ENCODE results near the gene TAS2R40.

Gene TAS2R40

GRCh38 chr7:143225047-143225446 is 3.2 kb downstream of the TAS2R40 start:
- no peak for DNase-seq

- peak; percentile 42 for DNase-seq
Observed at GRCh38 chr7:143227806-143228205, 6.0 kb downstream of the TAS2R40 start.

GRCh38 chr7:143229054-143229790 is 7.4 kb downstream of the TAS2R40 start:
- DNase-seq = peak; percentile 44

GRCh38 chr7:143230602-143231457 is 9.0 kb downstream of the TAS2R40 start:
- DNase-seq = no peak

GRCh38 chr7:143233816-143234532 is 12.1 kb downstream of the TAS2R40 start:
- DNase-seq = no peak

- DNase-seq = no peak
Observed at GRCh38 chr7:143234533-143234875, 12.7 kb downstream of the TAS2R40 start.

GRCh38 chr7:143235561-143235960 is 13.7 kb downstream of the TAS2R40 start:
- DNase-seq = no peak

GRCh38 chr7:143236408-143236990 is 14.7 kb downstream of the TAS2R40 start:
- no peak for DNase-seq

GRCh38 chr7:143237366-143237765 is 15.5 kb downstream of the TAS2R40 start:
- no peak for DNase-seq

GRCh38 chr7:143238289-143238980 is 16.6 kb downstream of the TAS2R40 start:
- DNase-seq = peak; percentile 52

GRCh38 chr7:143239813-143240212 is 18.0 kb downstream of the TAS2R40 start:
- peak; percentile 56 for DNase-seq

GRCh38 chr7:143240291-143241168 is 18.7 kb downstream of the TAS2R40 start:
- peak; percentile 96 for DNase-seq

- DNase-seq = no peak
Observed at GRCh38 chr7:143242306-143242705, 20.5 kb downstream of the TAS2R40 start.

GRCh38 chr7:143243111-143243510 is 21.3 kb downstream of the TAS2R40 start:
- no peak for DNase-seq

GRCh38 chr7:143243614-143244013 is 21.8 kb downstream of the TAS2R40 start:
- no peak for DNase-seq

GRCh38 chr7:143244321-143244720 is 22.5 kb downstream of the TAS2R40 start:
- no peak for DNase-seq

GRCh38 chr7:143245123-143245522 is 23.3 kb downstream of the TAS2R40 start:
- peak; percentile 35 for DNase-seq

- no peak for DNase-seq
Observed at GRCh38 chr7:143247372-143247771, 25.5 kb downstream of the TAS2R40 start.

GRCh38 chr7:143248761-143249354 is 27.0 kb downstream of the TAS2R40 start:
- no peak for DNase-seq

GRCh38 chr7:143250199-143250598 is 28.4 kb downstream of the TAS2R40 start:
- no peak for DNase-seq

- no peak for DNase-seq
Observed at GRCh38 chr7:143250822-143251221, 29.0 kb downstream of the TAS2R40 start.
